Adrenal gland (tissue), 5 donors: Measurements from ENCODE around the gene KCNK7.

Source experiments
- POLR2A ChIP-seq, 2 donors: fragments of 450-650 bp; IDR thresholded peaks; one replicate each; pipeline ENCODE4 v1.6.1; 2017; ENCODE audit warnings: antibody characterized with exemption in 2 of 2, mild to moderate bottlenecking in 2 of 2, moderate library complexity in 1 of 2
- TF ChIP-seq, protein P1 (sequence below), 6 experiments: fragments of 450-650 bp in 4 of 6; fragments of 200-600 bp in 2 of 6; sonication (generic) in 1 of 6; IDR thresholded peaks; 1 replicate in 5 of 6; 2 replicates in 1 of 6; pipeline versions ENCODE4 v1.5.1 to v1.8.0; 2016 to 2021; ENCODE audit warnings: antibody characterized with exemption in 6 of 6, mild to moderate bottlenecking in 2 of 6, moderate library complexity in 1 of 6
- donor health status: DM: no; HTN: no; CAD: no.

- TF ChIP-seq, protein P1, sequence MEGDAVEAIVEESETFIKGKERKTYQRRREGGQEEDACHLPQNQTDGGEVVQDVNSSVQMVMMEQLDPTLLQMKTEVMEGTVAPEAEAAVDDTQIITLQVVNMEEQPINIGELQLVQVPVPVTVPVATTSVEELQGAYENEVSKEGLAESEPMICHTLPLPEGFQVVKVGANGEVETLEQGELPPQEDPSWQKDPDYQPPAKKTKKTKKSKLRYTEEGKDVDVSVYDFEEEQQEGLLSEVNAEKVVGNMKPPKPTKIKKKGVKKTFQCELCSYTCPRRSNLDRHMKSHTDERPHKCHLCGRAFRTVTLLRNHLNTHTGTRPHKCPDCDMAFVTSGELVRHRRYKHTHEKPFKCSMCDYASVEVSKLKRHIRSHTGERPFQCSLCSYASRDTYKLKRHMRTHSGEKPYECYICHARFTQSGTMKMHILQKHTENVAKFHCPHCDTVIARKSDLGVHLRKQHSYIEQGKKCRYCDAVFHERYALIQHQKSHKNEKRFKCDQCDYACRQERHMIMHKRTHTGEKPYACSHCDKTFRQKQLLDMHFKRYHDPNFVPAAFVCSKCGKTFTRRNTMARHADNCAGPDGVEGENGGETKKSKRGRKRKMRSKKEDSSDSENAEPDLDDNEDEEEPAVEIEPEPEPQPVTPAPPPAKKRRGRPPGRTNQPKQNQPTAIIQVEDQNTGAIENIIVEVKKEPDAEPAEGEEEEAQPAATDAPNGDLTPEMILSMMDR (IDR thresholded peaks at IDR 0.05), result no peak
- TF ChIP-seq POLR2A (IDR thresholded peaks at IDR 0.05), result no peak
These were observed 469 bp downstream of the KCNK7 start for GRCh38 chr11:65595131-65595530.
